Right lobe of liver (tissue), 6 donors: ENCODE measurements around the gene KRT23. TPM values are rescaled to one million over a fixed set of nuclear protein-coding genes. Genes with fewer than 3 reads are reported as not detected.

Experiments used
- ATAC-seq, 4 donors: fragments of 200-7000 bp; cut with Tn5 transposase; one replicate each; pipeline ENCODE4 v1.9.1; 2020; ENCODE audit warnings: mild to moderate bottlenecking in 4 of 4, moderate library complexity in 4 of 4
- DNase-seq, 3 donors: peaks; one replicate each; pipeline ENCODE4 v3.0.0-alpha.2; 2020
- H3K27ac ChIP-seq, 3 donors: fragments of 200-600 bp; one replicate each; pipeline ENCODE4 v1.8.0; 2022
- H3K27me3 ChIP-seq, 2 donors: fragments of 200-600 bp; one replicate each; pipeline ENCODE4 v1.8.0; 2022
- H3K36me3 ChIP-seq, 4 donors: fragments of 200-600 bp; sonication (generic) in 1 of 4; one replicate each; pipeline versions ENCODE4 v1.5.1 to v1.8.0; 2017 to 2022; ENCODE audit warnings: control low read depth in 1 of 4
- H3K4me1 ChIP-seq, 4 donors: fragments of 200-600 bp; sonication (generic) in 1 of 4; one replicate each; pipeline versions ENCODE4 v1.5.1 to v1.8.0; 2017 to 2022; ENCODE audit warnings: control low read depth in 1 of 4
- H3K4me3 ChIP-seq, 3 donors: fragments of 200-600 bp; one replicate each; pipeline ENCODE4 v1.8.0; 2022
- H3K9me3 ChIP-seq, 4 donors: fragments of 200-600 bp; sonication (generic) in 1 of 4; one replicate each; pipeline versions ENCODE4 v1.5.1 to v1.8.0; 2017 to 2022; ENCODE audit warnings: control low read depth in 1 of 4
- CTCF ChIP-seq, 4 donors: fragments of 200-600 bp in 3 of 4; fragments of 450-650 bp in 1 of 4; IDR thresholded peaks; one replicate each; pipeline versions ENCODE4 v1.5.1 to v1.8.0; 2016 to 2022; ENCODE audit warnings: antibody characterized with exemption in 4 of 4, mild to moderate bottlenecking in 2 of 4
- POLR2A ChIP-seq: fragments of 450-650 bp; IDR thresholded peaks from one replicate; pipeline ENCODE4 v1.6.1; 2017; ENCODE audit warnings: antibody characterized with exemption, mild to moderate bottlenecking
- WGBS: methylation state at CpG from one replicate; pipeline ENCODE4 v1.1.6; 2018; ENCODE audit warnings: low coverage, low lambda C conversion rate; ENCODE audit not compliant: insufficient coverage; ENCODE audit errors: missing lambda C conversion rate; 5-methylcytosine and 5-hydroxymethylcytosine counted together
- intact Hi-C, 2 donors: fragments of 100-400 bp; cut with DNase I; formaldehyde crosslinking; loops; one replicate each; pipeline versions ENCODE4 v1.11.2 to v1.14.1; 2022
- total RNA-seq, 6 experiments: library from RNA; depleted of rRNA in 2 of 6; stranded (reverse); fragments of >200 nt in 2 of 6; fragmentation: NEBNext Ultra II Directional in 3 of 6; extraction: Animal tissue kit (Norgen Biotek cat#: 25700) in 3 of 6; gene quantifications; one replicate each; pipeline versions ENCODE4 v1.1.0 to v1.2.4, GENCODE V29; 2016 to 2023
- donor health status: DM: no; HTN: yes; CAD: no.
- donor health status: DM: no; HTN: no; CAD: no.
- donor health status: DM: no; HTN: no; CAD: no.
- donor health status: DM: no; HTN: yes; CAD: no.
- donor health status: DM: no; HTN: yes; CAD: no.

Gene KRT23
- total RNA-seq, 6 experiments from 2014 or later: 0.49 to 17.6 (median 10.0) TPM; not detected in 2

- Histone ChIP-seq H3K4me1 (no peaks in the 10 kb centered on the region), H3K27me3 (no peaks in the 10 kb centered on the region), H3K27ac (no peak overlapping the region), H3K9me3 (no peaks in the 10 kb centered on the region), H3K36me3 (no peaks in the 10 kb centered on the region), H3K4me3 (no peak overlapping the region)
- ATAC-seq: no peak
- intact Hi-C loops: no loop called here
- no peak for DNase-seq
- WGBS: 63% methylated on average over 6 of the region's 6 CpGs
- TF ChIP-seq POLR2A (no peak), CTCF (IDR thresholded peaks at IDR 0.05) (no peak)
These were observed 2.8 kb upstream of the KRT23 start for GRCh38 chr17:40940266-40940665.

- 89% methylated on average over 3 of the region's 3 CpGs for WGBS
- H3K9me3 ChIP-seq: no peaks in the 10 kb centered on the region
- intact Hi-C loops: no loop called here
- H3K27me3 ChIP-seq: no peaks in the 10 kb centered on the region
- no peak overlapping the region for H3K4me3 ChIP-seq
- no peak for ATAC-seq
- no peaks in the 10 kb centered on the region for H3K36me3 ChIP-seq
- no peak for DNase-seq
- H3K27ac ChIP-seq: no peak overlapping the region
- no peak for TF ChIP-seq POLR2A
- TF ChIP-seq CTCF (IDR thresholded peaks at IDR 0.05): no peak
- no peaks in the 10 kb centered on the region for H3K4me1 ChIP-seq
These were observed 1.5 kb upstream of the KRT23 start for GRCh38 chr17:40938981-40939380.

- H3K27ac ChIP-seq: no peak overlapping the region
- 51% methylated on average over 5 of the region's 5 CpGs for WGBS
- H3K36me3 ChIP-seq: no peaks in the 10 kb centered on the region
- peaks cover 0 to under 1% of the 10 kb centered on the region in 2 donors for H3K27me3 ChIP-seq
- no peaks in the 10 kb centered on the region for H3K4me1 ChIP-seq
- no peak overlapping the region for H3K4me3 ChIP-seq
- ATAC-seq (no peak), DNase-seq (no peak)
- TF ChIP-seq POLR2A: no peak
- intact Hi-C loops: no loop called here
- no peaks in the 10 kb centered on the region for H3K9me3 ChIP-seq
These were observed 470 bp downstream of the KRT23 start for GRCh38 chr17:40936976-40937375.

- 64% methylated on average over 5 of the region's 19 CpGs for WGBS
- DNase-seq (no peak), ATAC-seq (peak in 2 of 4 donors; percentile 26 to 29)
- Histone ChIP-seq H3K27me3 (peaks cover 0 to 4% of the 10 kb centered on the region in 2 donors), H3K9me3 (no peaks in the 10 kb centered on the region), H3K4me1 (no peaks in the 10 kb centered on the region), H3K27ac (no peak overlapping the region), H3K4me3 (no peak overlapping the region), H3K36me3 (no peaks in the 10 kb centered on the region)
- no peak for TF ChIP-seq POLR2A
- no peak for TF ChIP-seq CTCF (IDR thresholded peaks at IDR 0.05)
- intact Hi-C loops: no loop called here
These were observed 942 bp downstream of the KRT23 start for GRCh38 chr17:40936437-40936971.

- Histone ChIP-seq H3K27me3 (peaks cover 0 to 4% of the 10 kb centered on the region in 2 donors), H3K4me1 (no peaks in the 10 kb centered on the region), H3K9me3 (no peaks in the 10 kb centered on the region), H3K36me3 (no peaks in the 10 kb centered on the region), H3K4me3 (no peak overlapping the region), H3K27ac (no peak overlapping the region)
- ATAC-seq (no peak), DNase-seq (no peak)
- WGBS: 49% methylated on average over 3 of the region's 3 CpGs
- TF ChIP-seq CTCF (IDR thresholded peaks at IDR 0.05) (no peak), POLR2A (no peak)
- intact Hi-C loops: no loop called here
These were observed 1.8 kb downstream of the KRT23 start for GRCh38 chr17:40935624-40936023.
